NCI-H1417 treated with DMSO at 0.1 percent for 48 hours (cell line): Measurements from ENCODE around the gene SREBF1.

Source experiments
- DNase-seq: peaks from one replicate; lab custom pipeline; 2025; lab: John Stamatoyannopoulos, UW

SREBF1 gene

DNA sequence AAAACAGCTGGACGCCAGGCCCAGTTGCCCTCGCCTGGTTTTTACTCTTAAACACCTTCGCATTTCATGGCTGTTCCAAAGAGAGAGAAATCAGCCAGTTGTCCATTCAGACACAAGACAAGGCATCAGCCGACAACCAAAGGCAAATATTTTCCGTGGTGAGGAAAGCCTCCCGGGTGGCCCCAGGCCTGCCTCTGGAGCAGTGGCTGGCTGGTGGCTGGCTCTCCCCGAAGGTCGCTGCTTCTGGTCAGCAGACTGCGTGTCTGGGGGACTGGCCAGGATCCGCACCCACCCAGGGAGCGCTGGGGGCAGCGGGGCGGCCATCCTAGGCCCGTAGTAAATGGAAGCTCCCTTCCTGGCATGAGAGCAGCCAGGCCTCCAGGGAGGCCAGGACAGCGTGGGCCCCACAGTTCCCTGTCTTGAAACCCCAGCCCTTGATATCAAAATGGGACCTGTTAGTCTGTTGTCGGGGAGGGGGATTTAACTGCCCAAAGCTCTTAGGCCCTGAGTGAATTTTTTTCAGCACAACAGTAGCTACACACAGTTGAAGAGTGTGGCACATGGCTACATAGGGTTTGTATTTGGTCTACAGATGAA is 57.7 kb downstream of the SREBF1 start:
- no peak for DNase-seq

DNA sequence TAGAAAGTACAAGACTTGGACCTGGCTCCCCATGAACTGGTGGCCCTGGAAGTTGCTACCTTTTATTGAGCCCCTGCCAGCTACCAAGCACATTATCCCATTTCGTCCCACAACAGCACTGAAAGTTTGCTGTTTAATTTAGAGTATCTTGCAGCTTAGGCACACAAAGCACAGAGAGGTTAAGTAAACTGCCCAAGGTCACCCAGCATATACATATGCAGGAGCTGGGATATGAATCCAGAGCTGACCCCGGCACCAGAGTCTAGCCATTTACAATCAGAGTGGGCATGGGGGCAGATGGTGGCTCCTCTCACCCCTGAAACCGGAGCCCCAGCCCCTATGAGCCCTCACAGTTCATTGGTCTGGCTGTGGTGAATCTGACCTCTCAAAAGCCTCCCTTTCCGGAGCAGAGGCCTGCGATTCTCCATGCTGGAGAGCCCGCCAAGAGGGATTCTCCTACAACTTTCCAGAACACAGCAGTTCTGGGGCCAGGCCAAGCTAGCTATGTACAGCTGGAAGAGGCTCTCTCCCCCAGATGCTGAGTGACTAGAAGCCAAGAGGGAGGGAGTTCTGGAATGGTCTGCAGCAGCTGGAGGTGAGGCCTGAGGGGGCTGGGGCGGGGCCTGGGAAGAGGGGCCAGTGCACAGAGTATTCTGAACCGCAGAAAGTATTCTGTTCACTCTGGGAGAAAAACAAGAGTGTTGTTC is 58.3 kb downstream of the SREBF1 start:
- no peak for DNase-seq

DNA sequence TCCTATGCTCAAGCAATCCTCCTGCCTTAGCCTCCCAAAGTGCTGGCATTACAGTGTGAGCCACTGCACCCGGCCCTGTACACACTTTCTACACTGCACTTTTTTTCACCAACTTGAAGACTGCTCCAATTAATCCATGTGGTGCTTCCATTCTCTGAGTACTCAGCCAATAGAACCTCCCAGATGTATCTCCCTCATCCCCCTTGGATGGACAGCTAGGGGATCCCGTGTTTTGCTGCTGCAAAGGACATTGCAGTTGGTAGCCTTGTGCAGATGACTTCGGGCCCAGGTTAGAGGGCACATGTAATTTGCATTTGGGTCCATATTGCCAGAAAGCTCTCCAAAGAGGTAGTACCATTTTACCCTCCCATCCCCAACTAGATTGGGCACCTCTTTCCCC is 59.9 kb downstream of the SREBF1 start:
- DNase-seq: no peak

DNA sequence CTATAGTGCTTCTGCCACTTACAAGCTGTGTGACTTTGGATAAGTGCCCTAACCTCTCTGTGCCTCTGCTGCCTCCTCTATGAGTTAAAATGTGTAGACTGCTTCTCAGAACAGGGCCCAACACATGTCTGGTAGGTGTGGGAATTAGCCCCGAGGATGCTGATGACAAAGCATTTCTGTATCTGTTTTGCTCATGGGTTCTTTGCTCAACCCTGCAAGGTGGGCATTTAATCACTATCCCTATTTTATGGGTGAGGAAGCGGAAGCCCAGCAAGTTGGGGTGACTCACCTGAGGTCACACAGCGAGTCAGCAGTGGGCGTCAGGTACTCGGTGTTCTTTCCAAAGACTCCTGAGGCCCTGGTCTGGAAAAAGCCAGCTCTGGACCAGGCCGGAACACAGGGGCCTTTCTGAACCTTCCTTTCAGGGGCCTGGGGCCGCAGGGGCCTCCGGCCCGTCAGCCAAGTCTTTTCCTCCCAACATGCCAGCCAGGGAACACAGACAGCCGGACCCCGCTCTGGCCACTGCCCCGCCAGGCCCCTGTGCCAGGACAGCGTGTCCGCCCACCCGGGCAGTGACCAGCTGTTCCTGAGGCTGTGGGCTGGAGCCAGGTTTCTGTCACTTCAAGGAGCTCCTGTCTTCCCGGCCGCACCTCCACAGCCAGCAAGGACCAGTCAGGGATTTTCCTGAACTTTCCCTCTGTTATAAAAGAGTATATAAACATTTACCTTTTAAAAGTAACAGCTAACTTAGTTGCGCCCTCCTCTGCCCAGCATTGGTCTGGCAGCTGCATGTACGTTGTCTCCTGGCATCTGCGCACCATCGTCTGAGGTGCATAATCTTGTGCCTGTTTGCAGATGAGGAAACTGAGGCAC is 62.5 kb downstream of the SREBF1 start:
- no peak for DNase-seq

DNA sequence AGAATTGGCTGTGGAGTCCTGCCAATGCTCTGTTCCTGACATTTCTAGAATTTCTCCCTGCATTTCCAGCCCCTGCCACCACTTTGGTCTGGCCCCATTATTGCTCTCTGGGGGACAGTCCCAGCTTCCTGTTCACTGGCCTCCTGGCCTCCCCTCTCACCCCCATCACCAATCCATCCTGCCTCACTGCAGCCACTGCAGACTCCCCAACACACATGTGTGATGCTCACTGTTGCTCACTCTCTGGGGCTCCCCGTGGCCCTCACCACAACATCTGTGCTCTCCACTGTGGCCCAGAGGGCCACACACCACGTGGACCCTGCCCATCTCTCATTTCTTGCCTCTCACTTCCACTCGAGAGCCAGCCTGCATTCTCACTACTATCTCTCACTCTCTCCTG is 64.6 kb downstream of the SREBF1 start:
- DNase-seq: no peak

DNA sequence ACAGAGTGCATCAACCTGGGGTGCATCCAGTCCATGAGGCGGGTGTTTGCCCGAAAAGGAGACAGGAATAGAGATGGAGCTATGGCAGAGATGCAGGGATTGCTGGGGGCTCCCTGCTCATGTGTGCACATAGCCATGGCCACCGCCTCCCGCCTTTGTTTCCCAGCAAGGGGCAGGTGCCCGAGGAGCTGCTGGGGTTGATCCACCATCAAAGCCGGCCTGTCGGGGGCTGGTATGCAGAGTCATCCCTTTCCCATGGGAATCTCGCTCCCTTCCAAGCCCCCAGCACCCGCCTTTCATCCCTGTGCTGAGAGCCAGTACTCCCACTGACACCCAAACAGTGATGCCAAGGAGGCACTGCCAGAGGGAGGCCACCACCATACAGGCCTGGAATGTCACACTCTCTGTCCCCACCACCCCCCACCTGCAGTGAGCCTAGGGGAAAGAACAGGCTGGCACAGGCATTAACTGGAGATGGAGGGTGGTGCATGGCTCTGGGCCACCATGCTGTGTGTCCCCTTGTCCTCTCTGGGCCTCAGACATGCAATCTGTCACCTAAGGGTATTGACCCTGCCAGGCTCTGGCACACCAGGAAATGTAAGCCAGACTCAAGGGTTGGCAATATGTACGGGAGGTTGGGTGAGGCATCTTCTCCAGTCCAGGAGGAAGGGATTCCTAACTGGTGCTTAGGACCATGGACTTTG is 65.1 kb downstream of the SREBF1 start:
- DNase-seq: no peak

DNA sequence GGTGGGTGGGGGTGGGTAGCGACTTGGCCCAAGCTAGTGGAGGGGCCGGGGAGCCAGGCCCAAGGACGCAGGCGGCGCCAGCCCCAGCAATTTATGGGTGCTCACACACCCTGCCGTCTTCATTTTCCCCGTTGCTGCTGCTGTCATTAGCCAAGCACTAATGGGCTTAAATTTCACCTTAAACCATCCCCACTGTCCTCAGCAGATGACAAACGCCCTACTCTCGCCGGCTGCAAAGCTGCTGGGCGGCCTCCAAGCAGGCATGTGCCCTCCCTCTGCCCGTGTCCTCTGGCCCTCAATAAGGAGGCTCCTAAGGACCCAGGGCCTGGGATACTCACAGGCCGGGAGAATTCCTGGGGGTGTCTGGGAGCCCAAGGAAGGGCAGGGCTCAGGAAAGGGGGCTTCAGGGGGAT is 66.1 kb downstream of the SREBF1 start:
- no peak for DNase-seq

DNA sequence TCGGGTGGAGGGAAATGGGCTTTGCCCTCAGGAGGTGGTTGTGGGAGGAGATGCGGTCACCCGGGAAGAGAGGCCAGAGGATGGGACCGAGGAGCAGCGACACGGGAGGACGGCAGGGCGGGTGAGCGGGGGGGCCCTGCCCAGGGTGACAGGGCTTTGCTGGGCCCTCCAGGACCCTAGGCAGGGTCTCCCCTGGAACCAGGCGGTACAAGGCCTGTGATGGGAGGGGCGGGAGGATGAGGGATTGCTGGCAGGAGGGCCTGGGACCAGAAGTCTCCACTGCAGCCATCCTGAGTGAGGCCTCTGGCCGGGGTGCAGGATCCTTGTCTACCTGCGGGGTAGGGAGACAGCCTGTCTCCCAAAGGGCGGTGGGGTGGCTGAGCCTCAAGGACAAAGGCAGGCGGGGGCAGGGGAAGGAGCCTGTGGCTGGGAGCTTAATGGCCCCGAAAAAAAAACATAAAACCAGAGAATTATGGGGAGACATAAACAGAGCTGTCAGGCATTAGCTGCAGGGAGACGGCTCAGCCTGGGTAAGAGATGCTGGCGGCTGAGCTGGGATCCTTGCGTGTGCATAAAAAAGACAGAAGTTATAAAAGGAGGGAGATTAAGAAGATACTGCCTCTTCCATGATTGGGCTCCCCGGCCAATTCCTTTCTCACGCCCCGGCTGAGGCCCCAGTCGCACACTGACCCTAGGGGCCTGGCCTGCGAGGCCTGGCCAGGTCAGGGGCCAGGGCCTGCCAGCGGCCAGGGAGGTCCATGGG is 66.7 kb downstream of the SREBF1 start:
- no peak for DNase-seq

DNA sequence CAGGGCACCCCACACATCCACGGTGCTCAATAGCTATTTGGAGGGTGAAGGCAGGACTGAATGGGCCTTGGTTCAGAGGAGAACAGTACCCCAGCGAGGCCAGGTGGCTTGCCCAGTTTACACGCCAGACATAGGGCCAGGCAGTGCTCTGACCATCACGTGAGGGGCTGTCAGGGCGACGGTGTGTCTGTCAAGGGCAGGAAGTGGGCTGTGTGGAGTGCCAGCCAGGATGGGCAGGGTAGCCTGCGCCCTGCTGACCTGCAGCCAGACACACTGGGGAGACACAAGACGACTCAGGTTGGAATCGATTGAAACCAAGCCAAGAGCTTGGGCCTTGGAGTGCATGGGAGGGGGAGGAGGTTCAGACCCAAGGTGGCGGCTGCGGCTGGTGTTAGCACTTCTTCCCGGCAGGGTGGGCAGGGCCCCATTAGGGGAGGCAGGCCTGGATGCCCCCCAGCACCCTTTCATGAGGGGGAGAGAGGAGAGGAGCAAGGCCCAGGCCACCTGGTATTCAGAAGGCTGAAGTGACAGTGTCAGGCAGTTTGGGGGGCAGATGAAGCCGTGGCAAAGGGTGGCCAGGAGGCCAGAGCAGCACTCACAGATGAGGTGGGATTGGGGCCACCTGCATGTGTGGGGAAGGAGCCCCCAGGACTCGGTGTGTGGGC is 68.2 kb downstream of the SREBF1 start:
- no peak for DNase-seq

DNA sequence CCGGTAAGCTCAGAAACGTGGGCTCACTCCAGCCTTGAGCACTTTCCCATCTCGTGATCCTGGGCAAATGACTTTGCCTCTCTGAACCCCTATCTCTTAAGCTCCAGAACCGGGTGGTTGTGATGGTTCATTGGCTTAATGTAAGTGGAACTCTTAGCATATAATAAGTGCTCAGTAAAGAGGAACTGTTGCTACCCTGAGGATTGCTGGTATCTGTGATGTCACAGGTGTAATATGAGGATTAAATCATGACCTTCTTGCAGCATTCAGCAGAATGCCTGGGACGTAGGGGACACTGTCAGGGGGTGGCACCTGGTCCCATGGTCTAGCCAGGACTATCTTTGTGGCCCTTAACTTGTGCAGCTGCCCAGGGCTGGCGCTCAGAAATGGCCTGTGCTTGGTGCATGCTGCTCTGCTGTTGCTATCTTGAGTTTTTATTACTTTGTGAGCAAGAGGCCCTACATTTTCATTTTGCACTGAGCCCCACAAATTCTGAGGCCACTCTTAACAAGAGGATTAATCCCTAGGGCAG is 68.8 kb downstream of the SREBF1 start:
- no peak for DNase-seq

DNA sequence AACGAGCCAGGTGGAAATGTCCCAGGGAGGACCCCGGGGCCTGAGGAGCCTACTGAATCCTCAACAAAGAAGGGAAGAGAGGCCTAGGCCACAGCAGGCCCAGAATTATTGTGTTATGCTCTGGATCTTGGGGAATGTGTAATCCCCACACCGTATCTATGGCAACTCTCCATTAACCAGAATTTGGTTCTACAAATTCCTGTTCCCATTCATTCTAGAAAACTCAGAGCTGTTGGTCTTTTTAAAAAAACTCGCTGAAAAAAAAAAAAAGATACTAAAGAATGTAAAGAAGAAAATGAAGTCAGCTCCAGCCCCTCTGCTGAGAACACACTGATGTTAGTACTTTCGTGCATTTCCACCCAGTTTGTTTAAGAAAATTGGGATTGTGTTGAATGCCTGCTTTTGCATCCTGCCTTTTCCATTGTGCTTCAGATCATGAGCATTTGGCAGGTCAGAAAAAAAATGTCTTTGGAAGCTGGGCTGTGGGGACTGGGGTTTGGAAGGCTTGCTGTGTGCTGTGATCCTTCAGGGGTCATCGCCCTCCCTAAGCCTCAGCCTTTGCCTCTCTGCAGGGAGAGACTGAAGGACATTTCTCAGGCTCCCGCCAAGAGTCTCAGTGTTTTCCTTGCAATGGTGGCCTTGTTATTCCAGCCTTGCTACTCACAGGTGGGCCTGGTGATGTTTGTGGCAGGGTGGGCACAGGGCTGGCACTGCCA is 69.5 kb downstream of the SREBF1 start:
- no peak for DNase-seq

DNA sequence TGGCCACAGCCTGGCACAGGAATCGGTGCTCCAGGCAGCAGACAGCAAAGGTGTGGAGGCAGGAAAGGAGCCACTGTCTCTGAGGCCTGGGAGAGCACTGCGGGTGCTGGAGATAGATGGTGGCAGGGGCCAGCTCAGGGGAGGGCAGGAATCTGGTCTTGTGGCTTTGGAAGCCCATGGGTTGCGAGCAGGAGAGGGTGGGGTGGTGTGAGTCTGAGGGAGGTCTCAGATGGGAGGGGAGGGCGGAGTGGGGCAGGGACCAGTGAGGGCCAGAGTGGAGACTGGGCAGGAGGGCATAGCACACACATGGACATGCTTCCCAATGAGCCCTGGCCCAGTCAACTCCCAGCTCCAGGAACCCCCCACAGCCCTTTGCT is 70.1 kb downstream of the SREBF1 start:
- no peak for DNase-seq

DNA sequence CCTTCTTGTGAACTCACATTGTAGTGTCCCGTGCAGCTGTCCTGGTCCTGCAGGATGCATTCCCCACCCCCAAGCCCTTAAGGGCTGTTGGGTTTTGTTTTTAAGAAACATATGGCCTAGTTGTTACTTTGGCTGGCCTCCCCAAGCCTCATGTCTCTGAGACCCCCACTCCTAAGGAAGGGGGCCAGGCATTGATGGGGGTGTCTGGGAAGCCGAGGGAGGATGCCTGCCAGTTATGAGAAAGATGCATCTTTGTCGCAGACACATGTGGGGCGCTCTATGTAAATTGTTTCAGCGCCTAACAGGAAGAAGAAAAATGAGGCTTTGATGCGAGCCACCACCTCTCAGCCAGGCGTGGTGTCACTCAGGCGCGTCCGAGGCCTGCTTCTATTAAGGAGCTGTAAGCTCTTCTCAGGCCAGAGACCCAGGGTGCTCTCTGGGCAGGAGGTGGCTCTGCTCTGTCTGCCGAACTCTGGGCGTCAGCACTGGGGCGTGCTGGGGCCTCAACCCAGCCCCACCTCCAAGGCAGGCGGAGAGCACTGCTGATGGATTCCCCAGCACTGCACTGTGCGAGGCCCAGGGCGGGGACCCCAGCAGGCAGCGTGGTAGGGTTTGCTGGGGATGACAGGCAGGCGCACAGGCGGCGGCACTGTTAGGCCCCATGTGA is 70.6 kb downstream of the SREBF1 start:
- DNase-seq: no peak

DNA sequence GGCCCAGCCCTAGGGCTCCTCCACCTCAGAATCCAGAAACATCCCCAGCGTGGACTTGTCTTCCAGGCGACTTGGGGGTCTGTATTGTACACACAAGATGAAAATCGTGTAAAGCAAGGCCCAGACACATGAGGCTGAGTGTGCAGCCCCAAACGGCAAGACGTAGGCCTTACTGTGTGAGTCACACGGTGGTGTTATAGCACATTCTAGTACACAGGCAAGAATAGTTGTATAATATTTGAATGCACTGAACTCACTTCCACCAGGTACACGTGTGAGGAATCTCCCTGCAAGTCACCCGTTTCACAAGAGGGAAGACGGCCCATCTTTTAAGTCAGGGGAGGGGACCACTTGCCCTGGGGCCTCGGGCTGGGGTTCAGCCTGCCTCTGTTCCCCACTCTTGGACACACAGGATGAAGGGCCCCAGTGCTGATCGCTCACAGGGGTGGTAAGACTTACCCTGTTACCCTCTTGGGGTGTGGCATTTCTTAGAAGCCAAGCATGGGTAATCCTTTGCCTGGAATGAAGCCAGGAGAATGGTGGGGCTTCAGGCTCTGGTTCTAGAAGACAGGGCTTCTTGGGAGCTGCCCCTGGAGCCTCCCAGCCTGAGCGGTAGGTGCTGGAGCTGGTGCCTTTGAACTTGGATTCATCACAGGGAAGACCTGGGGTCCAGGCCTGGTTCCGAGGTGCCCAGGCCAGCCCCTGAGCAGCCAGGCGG is 71.3 kb downstream of the SREBF1 start:
- no peak for DNase-seq

DNA sequence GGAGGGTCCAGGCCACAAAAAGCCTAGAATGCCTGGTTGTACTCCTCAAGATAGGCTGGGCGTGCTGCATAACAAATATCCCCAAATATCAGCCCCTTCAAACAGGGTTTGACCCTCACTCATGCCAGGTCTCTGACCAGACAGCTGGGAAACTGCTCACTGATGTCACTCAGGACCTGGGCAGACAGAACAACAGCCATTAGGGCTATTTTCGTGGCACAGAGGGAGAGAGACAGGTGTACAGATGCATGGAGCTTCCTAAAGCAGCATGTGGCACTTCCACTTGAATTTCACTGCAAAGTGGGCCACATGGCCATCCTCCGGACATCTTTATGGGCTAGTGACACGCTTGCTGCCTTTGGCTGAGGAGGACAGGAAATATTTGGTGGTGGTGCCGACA is 73.1 kb downstream of the SREBF1 start:
- DNase-seq: no peak

DNA sequence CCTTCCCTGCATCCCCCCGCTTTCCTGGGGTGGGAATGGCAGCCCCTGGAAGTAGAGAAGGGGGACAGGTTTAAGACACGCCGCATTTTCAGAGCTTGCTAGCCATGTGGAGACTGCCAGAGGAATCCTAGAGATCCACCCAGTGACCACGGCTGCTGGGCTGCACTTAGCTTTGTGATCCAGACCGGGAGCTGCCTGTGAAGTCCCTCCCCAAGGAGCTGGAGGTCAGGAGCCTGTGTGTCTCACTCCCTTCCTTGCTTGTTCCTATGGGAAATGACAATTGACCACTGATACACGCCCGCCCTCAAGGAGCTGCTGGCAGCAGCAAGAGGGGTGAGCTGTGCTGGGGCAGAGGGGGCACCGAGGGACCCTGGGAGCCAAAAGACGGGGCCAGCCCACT is 73.7 kb downstream of the SREBF1 start:
- no peak for DNase-seq

DNA sequence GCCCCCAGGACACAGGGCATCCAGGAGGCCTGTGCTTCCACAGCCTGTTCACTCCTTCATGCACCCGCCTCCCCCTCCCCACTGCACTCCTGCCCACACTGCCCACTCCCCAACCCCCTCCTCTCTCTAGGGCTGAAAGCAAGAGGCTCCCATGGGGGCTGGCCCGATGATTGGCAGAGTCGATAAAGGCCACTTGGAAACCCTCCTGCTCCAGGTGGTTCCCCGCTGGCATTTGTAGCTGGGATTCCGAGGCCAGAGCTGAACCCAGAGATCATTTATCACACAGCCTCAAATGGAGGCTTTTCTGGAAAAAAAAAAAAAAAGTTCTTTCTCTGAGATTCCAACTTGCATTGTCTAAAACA is 74.1 kb downstream of the SREBF1 start:
- DNase-seq: no peak
